ENCODE results near the gene NACC2.

The NACC2 gene

DNA sequence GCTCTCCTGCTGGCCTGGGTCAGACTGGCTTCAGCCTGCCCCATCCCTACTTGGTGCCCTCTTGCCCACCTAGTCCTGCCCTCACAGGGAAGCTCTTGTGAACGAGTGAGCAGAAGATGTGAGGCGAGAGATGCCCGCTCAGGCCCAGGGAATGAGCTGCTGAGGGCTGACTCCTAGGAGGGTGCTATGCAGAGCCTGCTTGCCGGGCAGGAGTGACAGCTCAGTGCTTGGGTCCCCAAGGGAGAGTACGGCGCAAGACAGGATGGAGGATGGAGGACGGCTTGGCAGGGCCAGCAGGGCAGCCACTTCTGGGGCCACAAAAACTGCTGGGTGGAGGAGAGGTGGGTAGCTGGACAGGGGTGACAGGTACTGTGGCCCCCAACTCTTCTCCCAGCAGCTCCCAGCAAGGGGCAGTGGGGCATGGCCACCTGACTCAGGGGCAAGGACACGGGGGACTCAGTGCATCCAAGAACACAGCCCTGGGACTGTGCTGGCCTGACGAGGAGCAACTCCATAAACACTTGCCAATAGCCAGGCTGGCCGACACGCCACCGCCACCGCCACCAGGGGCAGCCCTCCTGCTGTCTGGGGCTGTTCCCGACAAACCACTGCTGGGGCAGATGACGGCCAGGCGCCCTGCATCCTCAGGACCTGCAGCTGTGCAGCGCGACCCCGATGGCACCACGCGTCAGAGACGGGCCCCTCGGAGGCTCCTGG is 78.4 kb downstream of the NACC2 start:
- in situ Hi-C loops (cut with HindIII; ENCODE audit: low sequenced_read_pairs) = no loop called here

DNA sequence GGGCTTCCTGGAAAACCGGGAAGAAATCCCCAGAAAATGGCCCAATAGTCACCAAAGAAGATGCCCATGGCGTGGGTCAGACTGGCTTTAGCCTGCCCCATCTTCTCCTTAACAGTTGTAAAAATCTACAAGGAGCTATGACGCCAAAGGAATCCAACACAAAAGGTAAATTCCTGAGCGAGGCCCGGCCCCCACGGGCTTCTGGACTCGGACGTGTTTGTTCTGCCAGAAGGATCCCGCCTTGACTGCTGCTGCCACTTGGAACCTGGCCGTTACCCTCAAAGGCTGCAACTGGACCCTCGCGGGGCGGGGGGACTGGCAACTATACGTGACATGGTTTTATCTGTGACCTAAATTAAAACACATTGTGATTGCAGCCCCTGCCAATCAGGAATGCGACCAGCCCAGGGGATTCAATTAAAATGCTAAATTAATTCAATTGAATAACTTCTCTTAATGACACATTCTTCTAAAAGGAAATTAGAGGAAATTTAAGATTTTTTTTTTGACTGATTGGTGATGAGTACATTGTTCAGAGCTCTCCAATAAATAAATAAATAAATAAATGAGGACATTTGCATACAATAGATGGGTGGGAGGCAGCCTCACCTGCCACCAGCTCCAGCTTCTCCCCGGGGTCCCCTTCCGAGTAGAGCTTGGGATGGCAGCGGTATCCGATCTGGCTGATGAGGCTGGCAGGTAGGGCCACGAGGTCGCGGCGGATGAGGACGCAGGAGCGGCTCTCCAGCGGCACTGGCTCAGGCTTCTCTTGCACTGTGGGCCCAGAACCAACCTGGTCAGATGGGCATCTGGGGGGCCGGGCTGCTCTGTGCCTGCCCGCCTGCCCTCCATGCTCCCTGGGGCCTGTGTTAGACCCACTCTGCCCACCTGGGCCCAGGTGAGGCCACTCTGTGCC is 79.2 kb downstream of the NACC2 start:
- in situ Hi-C loops (cut with HindIII; ENCODE audit: low sequenced_read_pairs) = no loop called here

DNA sequence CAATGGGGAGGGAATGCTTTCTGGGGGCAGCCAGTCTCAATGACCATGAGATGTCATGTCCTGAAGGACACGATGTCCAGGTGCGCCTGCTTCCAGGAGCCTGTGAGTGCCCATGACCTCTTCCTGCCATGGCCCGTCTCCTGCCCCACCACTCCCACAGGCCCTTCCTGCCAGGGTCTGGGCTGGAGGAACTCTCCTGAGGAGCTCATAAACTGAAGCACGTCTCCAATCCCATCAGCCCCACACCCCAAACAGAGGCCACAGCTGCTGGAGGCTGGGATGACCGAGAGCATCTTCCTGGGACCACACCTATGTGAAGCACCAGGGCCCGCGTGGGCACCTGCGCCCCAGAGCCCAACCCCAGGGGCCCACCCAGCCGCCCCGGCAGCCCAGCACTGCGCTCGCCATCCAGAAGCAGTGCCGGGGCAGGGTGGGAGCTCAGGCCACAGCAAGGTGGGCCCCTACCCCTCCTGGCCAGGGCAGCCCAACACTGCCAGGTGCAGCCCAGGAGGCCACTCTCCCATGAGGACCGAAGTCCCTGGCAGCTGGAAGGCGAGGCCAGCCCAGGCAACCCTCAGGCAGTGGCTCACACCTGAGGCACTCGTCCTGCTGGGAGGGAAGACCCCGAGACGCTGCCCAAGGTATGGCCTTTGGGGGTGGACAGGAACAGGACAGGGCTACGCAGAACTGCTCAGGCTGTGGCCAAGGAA is 80.0 kb downstream of the NACC2 start:
- in situ Hi-C loops (cut with HindIII; ENCODE audit: low sequenced_read_pairs) = no loop called here

DNA sequence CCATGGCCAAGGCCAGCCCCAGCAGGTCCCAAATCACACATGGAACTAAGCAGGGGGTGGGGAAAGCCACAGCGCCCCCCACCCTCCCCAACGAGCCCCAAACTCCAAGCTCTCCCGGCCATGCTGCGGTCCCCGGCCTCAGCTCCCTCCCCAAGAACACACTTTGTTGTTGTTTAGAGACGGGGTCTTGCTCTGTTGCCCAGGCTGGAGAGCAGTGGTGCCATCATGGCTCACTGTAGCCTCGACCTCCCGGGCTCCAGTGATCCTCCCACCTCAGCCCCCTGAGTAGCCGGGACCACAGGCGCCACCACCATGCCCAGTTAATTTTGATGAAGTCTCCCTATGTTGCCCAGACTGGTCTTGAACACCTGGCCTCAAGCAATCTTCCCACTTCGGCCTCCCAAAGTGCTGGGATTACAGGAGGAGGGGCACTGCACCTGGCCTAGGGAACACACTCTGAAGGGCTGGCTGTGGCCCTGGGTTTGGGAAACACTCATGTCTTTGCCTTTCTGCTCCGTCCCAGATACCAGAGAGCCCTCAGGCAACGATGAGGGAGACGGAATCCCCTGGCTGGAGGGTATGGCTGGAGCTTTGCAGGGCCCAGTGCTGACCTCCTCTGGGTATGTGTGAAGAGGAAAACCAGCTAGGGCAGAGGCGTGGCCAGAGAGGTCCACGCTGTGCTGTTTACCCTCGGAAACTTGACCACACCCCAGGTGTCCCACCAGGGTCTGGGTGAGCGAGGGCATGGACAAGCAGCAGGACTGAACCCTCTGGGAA is 80.8 kb downstream of the NACC2 start:
- in situ Hi-C loops (cut with HindIII; ENCODE audit: low sequenced_read_pairs) = no loop called here

DNA sequence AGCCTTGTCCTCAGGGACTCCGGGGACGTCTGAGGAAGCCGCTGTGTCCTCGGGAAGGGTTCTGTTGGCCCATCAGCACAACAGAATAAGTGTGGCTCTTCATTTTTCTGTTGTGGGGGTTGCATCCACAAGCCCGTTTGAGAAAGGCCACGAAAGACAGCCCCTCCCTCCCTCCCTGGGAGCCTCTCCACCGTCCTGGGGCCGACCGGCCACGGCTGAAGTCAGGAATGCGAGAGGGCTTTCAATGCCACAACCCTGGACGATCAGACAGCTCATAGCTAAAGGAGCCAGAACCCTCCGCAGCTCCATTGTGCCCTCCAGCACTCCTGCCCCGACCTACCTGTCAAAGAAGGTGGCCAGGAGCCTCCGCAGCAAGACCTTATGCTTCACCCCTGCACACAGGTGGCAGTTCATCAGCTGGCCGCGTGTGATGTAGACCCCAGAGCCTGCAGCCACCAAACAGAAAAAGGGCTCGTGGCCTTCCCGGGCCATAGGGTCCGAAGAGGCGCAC is 81.5 kb downstream of the NACC2 start:
- in situ Hi-C loops (cut with HindIII; ENCODE audit: low sequenced_read_pairs) = no loop called here

DNA sequence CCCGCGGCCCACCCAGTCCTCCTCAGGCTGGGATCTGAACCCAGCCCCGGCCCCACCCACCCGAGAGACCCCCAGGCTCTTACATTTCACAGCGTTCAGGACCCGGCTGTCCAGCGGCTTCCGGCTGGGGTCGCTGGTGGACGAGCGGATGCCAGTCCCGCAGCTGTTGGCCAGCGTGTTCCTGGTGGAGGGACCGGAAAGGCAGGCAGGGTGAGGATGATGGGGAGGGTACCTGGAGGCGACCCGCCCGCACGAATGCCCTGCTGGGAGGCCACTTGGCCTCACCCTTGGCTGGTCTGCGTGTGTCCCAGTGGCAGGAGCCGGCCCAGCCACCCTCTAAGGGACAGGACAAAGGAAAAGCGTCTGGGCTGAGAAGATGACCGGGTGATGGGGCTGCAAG is 82.0 kb downstream of the NACC2 start:
- in situ Hi-C loops (cut with HindIII; ENCODE audit: low sequenced_read_pairs) = no loop called here

DNA sequence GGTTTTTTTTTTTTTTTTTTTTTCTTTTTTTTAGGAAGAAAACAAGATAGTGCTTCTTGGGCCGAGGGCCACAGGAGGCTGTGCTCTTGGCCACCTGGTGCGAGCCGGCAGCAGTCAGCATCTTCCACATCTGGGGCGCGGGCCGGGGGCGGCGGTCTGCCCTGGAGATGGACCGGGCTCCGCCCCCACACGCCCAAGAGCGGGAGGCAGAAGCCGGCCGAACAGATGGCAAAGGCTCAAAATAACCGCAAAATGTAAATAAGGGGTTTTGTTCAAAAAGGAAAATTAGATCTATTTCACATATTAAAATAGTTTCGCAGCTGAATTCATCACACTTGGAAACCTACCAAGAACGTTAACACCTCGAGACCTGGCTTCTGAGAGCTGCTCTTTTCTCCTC is 82.4 kb downstream of the NACC2 start:
- in situ Hi-C loops (cut with HindIII; ENCODE audit: low sequenced_read_pairs) = no loop called here

DNA sequence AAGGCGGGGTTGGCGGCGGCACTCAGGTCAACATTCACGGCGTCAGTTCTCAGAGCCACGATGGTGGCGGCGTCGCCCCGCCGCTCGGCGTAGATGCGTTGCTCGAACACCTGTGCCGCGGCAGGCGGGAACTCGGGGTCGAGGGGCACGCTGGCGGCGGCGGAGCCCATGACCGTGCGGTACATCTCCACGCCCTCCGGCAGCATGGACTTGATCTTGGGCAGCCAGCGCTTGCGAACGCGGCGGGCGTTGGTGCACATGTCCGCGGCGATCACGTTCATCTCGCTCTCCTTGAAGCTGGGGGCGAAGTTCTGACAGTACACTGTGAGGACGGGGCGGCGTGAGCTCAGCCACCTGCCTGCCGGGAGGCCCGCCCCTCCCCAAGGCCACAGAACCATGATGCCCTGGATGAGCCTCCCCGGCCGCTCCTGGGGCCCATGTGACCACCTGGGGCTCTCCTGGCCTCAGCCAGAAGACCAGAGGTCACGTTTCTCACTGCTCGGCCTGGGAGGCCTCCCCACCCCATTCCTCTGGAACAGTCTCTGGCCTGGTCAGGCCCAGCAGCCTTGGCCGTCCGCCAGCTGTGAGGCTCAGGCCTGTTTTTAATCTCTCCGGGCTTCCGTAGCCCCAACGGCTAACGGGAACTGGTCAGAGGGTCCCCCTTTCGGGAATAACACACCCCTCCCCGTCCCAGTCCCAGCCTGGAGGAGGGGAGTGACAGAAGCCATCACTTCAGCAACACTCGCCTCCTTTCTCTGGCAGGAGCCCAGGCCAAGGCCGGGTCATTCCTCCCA is 83.2 kb downstream of the NACC2 start:
- in situ Hi-C loops (cut with HindIII; ENCODE audit: low sequenced_read_pairs) = no loop called here

DNA sequence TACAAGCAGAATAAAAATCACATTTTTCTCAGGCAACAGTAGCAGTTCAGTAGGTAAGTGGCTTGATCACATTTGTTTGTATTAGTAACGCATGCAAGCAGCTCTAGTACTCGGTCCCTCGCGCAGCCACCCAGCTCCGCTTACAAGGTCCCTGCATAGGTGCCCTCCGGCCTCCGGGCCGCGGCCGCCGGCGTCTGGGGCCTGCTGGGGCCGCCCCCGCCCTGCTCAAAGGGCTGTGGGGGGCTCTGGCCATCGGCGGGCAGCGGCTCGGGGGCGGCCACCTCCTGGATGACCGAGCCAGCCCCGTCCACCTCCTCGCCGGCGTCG is 83.8 kb downstream of the NACC2 start:
- in situ Hi-C loops (cut with HindIII; ENCODE audit: low sequenced_read_pairs) = no loop called here

DNA sequence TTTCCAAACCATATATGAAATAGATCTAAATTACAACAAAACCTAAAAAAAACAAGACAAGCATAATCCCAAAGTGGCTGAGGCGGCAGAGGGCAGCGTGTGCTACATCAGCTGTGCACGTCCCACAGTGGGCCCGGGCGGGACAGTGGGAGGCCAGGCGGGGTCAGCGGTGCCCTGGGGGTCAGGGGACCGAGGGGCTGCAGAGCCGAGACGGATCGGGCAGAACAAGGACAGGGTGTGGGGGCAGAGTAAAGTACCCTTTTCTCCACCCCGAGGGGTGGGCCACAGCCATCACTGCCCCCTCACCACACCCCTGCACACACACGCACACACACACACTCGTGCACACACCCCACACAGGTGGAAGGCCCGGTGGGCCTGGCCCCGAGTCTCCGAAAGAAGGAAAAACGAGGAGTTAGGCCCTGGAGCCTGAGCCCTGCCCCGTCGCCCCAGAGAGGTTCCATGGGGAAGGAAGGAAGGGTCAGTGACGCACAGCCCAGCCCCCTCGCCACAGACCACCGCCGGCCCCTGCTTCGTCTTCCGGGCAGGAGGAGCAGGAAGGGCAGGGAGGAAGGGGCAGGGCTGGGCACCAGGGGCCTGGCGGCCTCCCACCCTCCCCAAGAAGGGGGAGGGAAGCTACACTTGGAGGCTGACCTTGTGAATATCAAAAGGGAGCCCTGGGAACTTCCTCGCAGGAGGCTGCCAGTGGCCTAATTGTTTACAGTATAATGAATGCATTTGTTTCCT is 84.3 kb downstream of the NACC2 start:
- in situ Hi-C loops (cut with HindIII; ENCODE audit: low sequenced_read_pairs) = no loop called here

DNA sequence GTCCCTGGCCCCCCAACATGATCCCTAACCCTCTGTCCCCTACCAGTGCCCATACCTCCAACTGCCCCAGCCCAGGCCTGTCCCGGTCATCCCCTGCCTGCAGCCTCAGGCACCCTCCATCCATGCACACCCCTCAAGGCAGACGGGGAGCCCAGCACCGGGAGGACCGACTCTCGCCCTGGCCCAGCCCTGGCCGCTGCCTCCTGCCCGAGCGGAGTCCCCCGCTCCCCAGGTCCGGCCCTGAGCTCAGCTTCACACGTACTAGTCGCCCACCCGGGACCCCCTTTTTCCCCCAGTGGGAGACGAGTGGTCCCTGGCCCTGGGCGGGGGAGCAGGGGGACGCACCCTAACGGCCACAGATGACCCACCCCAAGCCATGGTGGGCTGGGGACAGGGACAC is 84.9 kb downstream of the NACC2 start:
- in situ Hi-C loops (cut with HindIII; ENCODE audit: low sequenced_read_pairs) = no loop called here

DNA sequence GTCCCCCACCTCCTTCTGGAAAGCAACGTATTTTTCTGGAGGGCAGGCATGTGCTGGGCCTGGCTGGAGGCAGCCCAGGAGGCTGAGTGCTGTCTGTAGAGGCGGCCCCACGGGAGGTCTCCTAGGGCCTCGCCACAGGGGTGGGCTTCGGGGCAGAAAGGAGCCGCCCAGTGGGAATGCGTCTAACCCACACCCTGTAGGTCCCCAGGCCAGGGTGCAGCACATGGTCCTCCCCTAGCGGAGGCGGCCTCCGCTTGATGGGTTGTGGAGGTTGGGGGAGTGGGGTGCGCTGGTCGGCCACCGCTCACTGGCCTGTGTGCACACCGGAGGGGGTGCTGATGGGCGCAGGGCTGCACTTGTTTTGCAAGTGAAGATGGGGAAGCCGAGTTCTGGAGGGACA is 85.6 kb downstream of the NACC2 start:
- in situ Hi-C loops (cut with HindIII; ENCODE audit: low sequenced_read_pairs) = loop anchor here (10.0 kb wide), 1 partner anchor 45 kb away; no protein-coding TSS in a partner anchor

DNA sequence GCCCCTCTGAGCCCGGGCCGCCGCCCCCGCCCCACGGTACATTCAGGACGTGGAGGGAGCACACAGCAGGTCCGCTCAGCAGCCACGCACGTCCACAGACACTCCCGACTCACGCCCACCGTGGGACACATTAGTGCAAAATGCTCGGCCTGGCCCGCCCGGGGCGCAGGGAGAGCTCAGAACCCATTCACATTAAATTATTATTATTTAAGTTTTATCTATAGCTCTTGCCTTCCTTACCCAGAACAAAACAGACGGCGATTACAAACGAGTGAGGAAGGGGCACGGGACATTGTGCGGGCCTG is 86.4 kb downstream of the NACC2 start:
- in situ Hi-C loops (cut with HindIII; ENCODE audit: low sequenced_read_pairs) = loop anchor here (10.0 kb wide), 1 partner anchor 46 kb away; no protein-coding TSS in a partner anchor

DNA sequence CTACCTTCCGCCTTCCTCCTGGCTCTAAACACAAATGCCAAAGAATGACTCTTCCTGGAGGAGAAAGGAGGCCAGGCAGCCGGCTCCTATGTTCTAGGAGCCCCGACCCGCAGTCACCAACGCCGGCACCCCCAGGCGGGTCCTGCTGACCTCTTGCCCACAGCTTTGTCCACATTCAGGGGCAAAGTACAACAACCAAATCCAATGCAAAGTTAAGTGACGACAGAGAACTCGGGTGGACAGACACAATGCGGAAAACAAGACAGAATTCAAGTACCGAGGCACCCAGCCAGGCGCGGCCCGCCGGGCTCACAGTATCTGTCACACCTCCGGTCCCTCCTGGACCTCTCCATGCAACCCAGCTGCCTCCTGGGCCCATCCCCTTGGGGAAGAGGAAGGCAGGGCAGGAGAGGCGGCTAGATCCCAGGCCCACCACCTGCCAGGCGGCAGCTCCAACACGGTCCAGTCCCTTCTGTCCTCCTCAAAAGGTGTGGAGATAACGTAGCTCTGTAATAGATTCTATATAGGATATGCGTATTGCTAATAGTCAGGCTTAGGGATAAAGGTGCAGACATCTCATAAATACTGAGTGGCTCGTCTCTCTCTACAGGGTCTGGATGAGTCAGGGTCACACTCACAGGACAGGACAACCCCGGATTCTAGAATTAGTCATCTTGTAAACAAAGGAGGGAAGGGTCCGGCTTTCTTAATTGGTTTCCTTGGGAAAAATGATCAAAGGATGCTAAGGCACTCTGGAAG is 87.0 kb downstream of the NACC2 start:
- in situ Hi-C loops (cut with HindIII; ENCODE audit: low sequenced_read_pairs) = loop anchor here (10.0 kb wide), 1 partner anchor 47 kb away; no protein-coding TSS in a partner anchor

DNA sequence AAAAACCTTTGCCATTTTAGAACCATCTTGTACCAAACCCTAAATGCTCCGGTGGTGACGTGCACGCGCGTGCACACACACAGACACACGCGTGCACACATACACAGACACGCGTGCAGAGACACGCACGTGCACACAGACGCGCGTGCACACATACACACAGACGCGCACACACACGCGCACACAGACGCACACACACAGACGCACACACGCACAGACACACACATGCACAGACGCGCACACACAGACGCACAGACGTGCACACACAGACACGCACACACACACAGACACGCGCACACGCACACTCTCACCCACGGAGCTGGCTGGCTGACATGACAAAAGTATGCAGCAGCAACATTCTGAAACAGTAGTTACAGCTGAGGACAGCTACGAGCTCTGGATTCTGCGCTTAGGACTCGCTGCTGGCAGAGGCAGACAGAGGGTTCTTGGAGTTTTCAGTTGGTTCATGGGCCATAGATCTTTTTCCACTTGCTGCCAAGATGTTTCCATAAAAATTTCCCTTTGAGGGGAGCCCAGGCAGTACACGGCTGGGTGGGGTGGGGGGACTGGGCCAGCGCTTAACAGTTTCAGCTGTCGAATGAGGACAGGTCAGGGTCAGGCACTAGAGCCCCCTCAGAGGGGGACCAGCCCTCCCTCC is 87.7 kb downstream of the NACC2 start:
- in situ Hi-C loops (cut with HindIII; ENCODE audit: low sequenced_read_pairs) = loop anchor here (10.0 kb wide), 1 partner anchor 47 kb away; no protein-coding TSS in a partner anchor

DNA sequence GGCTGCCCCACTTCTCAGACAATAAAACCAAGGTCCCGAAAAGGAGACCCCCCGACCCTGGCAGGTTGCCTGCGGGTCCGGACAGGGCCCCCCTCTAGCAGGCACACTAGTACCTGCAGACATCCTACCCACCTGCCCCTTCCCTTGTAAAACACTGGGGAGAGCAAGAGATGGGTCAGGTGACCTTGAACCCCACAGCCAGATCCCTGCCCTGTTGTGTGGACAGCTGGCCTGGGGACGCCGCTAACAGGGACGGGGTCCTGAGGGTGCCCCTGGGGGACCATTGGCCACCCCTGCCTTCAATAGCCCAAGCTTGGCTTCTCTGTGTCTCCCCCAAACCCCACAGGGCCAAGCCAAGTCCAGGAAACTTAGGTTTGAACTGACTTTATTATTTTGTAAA is 88.9 kb downstream of the NACC2 start:
- in situ Hi-C loops (cut with HindIII; ENCODE audit: low sequenced_read_pairs) = loop anchor here (10.0 kb wide), 1 partner anchor 49 kb away; no protein-coding TSS in a partner anchor

DNA sequence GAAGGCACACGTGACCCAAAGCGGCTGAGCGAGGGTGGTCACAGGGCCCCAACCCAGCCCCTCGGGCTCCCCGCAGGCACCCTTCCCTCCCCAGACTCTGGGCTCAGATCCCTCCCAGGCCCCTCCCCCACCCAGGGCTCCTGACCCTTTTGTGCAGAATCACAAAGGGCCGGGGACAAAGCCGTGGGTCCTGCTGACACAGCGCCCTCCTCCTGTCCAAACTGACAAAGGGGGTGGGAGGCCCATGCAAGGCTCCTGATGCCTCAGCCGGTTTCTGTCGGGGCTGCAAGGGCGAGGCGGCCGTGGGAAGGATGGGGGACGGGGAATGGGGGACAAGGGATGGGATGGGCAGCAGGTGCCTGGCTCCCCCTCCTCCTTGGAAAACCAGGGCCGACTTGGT is 90.4 kb downstream of the NACC2 start:
- in situ Hi-C loops (cut with HindIII; ENCODE audit: low sequenced_read_pairs) = loop anchor here (10.0 kb wide), 1 partner anchor 50 kb away; no protein-coding TSS in a partner anchor

DNA sequence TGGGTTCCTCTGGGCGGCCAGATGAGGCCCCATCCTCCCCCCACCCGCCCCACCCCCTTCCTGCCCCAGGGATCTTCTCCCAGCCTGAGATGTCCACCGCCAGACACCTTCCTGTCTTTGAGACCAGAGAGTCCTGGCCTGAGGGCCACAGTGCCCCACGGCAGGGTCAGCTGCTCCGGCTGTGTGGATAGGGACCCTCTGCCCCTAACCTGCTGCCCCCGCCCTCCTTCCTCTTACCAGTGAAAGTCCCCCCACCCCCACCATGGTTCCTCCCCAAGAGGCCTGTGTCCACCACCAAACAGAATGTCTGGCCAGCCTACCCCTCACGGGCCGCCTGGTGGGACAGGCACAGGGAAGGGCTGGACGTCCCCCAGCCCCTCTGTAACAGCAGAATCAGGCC is 90.9 kb downstream of the NACC2 start:
- in situ Hi-C loops (cut with HindIII; ENCODE audit: low sequenced_read_pairs) = loop anchor here (10.0 kb wide), 1 partner anchor 51 kb away; no protein-coding TSS in a partner anchor

Measured in endothelial cell of hepatic sinusoid (primary cell).